ENCODE results near the gene MRPL40.

Gene MRPL40

DNA sequence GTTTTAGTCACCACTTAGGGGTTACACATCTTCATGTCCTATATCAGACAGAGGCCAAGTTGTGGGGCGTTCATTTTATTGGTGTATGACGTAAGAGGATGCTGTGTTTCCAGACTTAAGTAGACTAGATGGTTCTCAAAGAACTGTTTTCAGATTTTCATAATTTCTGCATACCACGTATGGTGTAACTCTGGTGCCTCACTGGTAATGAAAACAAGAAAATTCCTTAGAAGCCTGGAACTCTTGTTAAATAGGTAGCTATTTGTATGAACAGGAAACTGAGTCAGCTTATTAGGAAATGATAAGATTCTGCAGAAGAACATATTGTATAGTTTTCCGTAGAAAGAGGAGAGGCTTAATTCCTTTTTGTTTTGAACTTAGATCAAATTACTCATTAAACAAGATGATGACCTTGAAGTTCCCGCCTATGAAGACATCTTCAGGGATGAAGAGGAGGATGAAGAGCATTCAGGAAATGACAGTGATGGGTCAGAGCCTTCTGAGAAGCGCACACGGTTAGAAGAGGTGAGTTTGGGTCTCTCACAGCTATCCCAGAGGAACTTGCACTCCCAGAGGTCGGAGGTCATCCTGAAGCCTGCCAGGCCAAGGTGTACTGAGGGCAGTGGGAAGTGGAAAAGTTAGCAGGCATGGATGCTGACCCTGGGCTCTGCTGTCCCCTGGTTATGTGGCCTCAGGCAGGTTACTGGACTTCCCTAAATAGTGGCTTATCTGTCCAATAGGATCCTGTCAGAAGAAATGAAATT, 51.3 kb downstream of the MRPL40 start:
- Histone ChIP-seq H3K36me3 (peaks cover 73% of the 10 kb centered on the region), H3K4me3 (ENCODE audit: low read depth, low read length) (no peak overlapping the region), H3K9me3 (ENCODE audit: severe bottlenecking) (no peaks in the 10 kb centered on the region), H3K27ac (no peak overlapping the region), H3K27me3 (ENCODE audit: insufficient read depth, low read depth, severe bottlenecking) (no peaks in the 10 kb centered on the region)
- DNase-seq = no peak
- TF ChIP-seq, protein P1, sequence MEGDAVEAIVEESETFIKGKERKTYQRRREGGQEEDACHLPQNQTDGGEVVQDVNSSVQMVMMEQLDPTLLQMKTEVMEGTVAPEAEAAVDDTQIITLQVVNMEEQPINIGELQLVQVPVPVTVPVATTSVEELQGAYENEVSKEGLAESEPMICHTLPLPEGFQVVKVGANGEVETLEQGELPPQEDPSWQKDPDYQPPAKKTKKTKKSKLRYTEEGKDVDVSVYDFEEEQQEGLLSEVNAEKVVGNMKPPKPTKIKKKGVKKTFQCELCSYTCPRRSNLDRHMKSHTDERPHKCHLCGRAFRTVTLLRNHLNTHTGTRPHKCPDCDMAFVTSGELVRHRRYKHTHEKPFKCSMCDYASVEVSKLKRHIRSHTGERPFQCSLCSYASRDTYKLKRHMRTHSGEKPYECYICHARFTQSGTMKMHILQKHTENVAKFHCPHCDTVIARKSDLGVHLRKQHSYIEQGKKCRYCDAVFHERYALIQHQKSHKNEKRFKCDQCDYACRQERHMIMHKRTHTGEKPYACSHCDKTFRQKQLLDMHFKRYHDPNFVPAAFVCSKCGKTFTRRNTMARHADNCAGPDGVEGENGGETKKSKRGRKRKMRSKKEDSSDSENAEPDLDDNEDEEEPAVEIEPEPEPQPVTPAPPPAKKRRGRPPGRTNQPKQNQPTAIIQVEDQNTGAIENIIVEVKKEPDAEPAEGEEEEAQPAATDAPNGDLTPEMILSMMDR (IDR thresholded peaks at IDR 0.05; ENCODE audit: low read depth, low read length) = no peak

Data from WERI-Rb-1 (cell line).